ENCODE results near the gene PDXK.

GRCh38 chr21:43799301-43799840 lies 80.4 kb downstream of the PDXK start:
- TF ChIP-seq CTCF (IDR thresholded peaks at IDR 0.05) (no peak), EZH2 (IDR thresholded peaks at IDR 0.05) (no peak), EZH2phosphoT487 (IDR thresholded peaks at IDR 0.05) (no peak)
